OCI-LY7 (cell line): ENCODE data around the gene HMG20B. TPM values are rescaled to one million over a fixed set of nuclear protein-coding genes. Genes with fewer than 3 reads are reported as not detected.

Experiments
- BruUV-seq: library from RNA; stranded (reverse); fragments of 400-500 nt; replicated peaks from 2 replicates; lab custom pipeline; 2021; lab: Mats Ljungman, UMichigan
- CTCF ChIA-PET: fragments of 300-600 bp; sonication (Branson Sonifier 250); formaldehyde crosslinking; loops from one replicate; lab custom pipeline; 2022; ENCODE audit warnings: antibody characterized with exemption; ENCODE audit not compliant: unreplicated experiment; lab: Charles Lee
- POLR2A ChIA-PET: fragments of 300-600 bp; sonication (Branson Sonifier 250); formaldehyde crosslinking; loops from one replicate; lab custom pipeline; 2022; ENCODE audit warnings: antibody characterized with exemption; lab: Charles Lee
- DNase-seq: peaks from one replicate; pipeline ENCODE4 v3.0.0-alpha.2; 2015; ENCODE audit warnings: low spot score
- H2AFZ ChIP-seq: fragments of 200-600 bp; sonication (generic), shearing (Covaris generic); 2 replicates; pipeline ENCODE4 v1.6.1; 2014; ENCODE audit warnings: mild to moderate bottlenecking, antibody characterized with exemption, low read length, moderate library complexity
- H3K27ac ChIP-seq: fragments of 200-600 bp; sonication (generic); 2 replicates; pipeline ENCODE4 v1.5.1; 2014; ENCODE audit warnings: mixed run types, low read depth, mild to moderate bottlenecking, moderate library complexity, low read length, inconsistent platforms; ENCODE audit not compliant: poor library complexity, severe bottlenecking
- H3K36me3 ChIP-seq: fragments of 200-600 bp; sonication (generic); 2 replicates; pipeline ENCODE4 v1.6.1; 2014; ENCODE audit warnings: mild to moderate bottlenecking, antibody characterized with exemption, low read length, moderate library complexity, mixed read lengths; ENCODE audit not compliant: insufficient read depth
- H3K4me1 ChIP-seq: fragments of 200-600 bp; sonication (generic); 2 replicates; pipeline ENCODE4 v1.5.1; 2014; ENCODE audit warnings: mild to moderate bottlenecking, low read length; ENCODE audit not compliant: insufficient read depth, poor library complexity, severe bottlenecking
- H3K4me2 ChIP-seq: fragments of 200-600 bp; sonication (generic); 2 replicates; pipeline ENCODE4 v1.6.1; 2014; ENCODE audit warnings: mild to moderate bottlenecking, low read length
- H3K4me3 ChIP-seq: fragments of 200-600 bp; sonication (generic); 2 replicates; pipeline ENCODE4 v1.5.1; 2014; ENCODE audit warnings: mild to moderate bottlenecking, low read depth, low read length; ENCODE audit not compliant: poor library complexity, severe bottlenecking
- H3K79me2 ChIP-seq: fragments of 200-600 bp; sonication (generic); 2 replicates; pipeline ENCODE4 v1.6.1; 2016; ENCODE audit warnings: low read depth, mild to moderate bottlenecking, low read length, moderate library complexity, mixed read lengths; ENCODE audit not compliant: insufficient read depth
- H3K9me2 ChIP-seq: fragments of 200-600 bp; sonication (generic); 2 replicates; pipeline ENCODE4 v1.6.1; 2016; ENCODE audit warnings: mild to moderate bottlenecking, low read length, mixed read lengths; ENCODE audit not compliant: insufficient read depth
- H3K9me3 ChIP-seq: fragments of 200-600 bp; sonication (generic); 2 replicates; pipeline ENCODE4 v1.6.1; 2014; ENCODE audit warnings: mild to moderate bottlenecking, mixed run types, low read length, mixed read lengths
- H4K20me1 ChIP-seq: fragments of 200-600 bp; sonication (generic); 2 replicates; pipeline ENCODE4 v1.6.1; 2014; ENCODE audit warnings: mild to moderate bottlenecking, antibody characterized with exemption, low read length, moderate library complexity, mixed read lengths; ENCODE audit not compliant: insufficient read depth
- CTCF ChIP-seq: fragments of 200-600 bp; sonication (generic); conservative IDR thresholded peaks from 2 replicates; pipeline ENCODE4 v1.5.1; 2014; ENCODE audit warnings: mild to moderate bottlenecking, antibody characterized with exemption, low read length, moderate library complexity, mixed read lengths
- EZH2phosphoT487 ChIP-seq: fragments of 200-600 bp; sonication (generic); IDR thresholded peaks from 2 replicates; pipeline ENCODE4 v1.6.1; 2018; ENCODE audit warnings: low read depth, borderline replicate concordance, mild to moderate bottlenecking, mixed run types, antibody characterized with exemption, low read length, moderate library complexity, mixed read lengths
- intact Hi-C: fragments of 100-400 bp; cut with micrococcal nuclease; formaldehyde crosslinking; loops from one replicate; pipeline ENCODE4 v1.10.0; 2022; ENCODE audit not compliant: unreplicated experiment
- total RNA-seq, 2 experiments: library from RNA; depleted of rRNA in 1 of 2; stranded (reverse); fragments of >200 nt in 1 of 2; shearing (Covaris generic) in 1 of 2; gene quantifications; 2 replicates each; pipeline ENCODE4 v1.2.3, GENCODE V29; 2014 to 2022

Gene HMG20B
- total RNA-seq, 2 experiments from 2014 or later: 91.0 to 119 TPM

- Histone ChIP-seq H3K9me3 (no peaks in the 10 kb centered on the region), H3K4me1 (peaks cover 2% of the 10 kb centered on the region), H4K20me1 (no peaks in the 10 kb centered on the region), H3K36me3 (peaks cover 38% of the 10 kb centered on the region), H2AFZ (no peak overlapping the region), H3K27ac (no peak overlapping the region), H3K4me3 (no peak overlapping the region), H3K4me2 (no peak overlapping the region), H3K9me2 (no peaks in the 10 kb centered on the region), H3K79me2 (no peaks in the 10 kb centered on the region)
- ChIA-PET CTCF (no interaction called here), POLR2A (no interaction called here)
- intact Hi-C loops: no loop called here
- BruUV-seq: no TSS peak
- TF ChIP-seq CTCF: no peak
- TF ChIP-seq EZH2phosphoT487: no peak
- no peak for DNase-seq
These were observed 41.3 kb downstream of the HMG20B start for GRCh38 chr19:3613818-3614661.

- Histone ChIP-seq H4K20me1 (no peaks in the 10 kb centered on the region), H3K9me2 (no peaks in the 10 kb centered on the region), H2AFZ (no peak overlapping the region), H3K4me3 (no peak overlapping the region), H3K27ac (no peak overlapping the region), H3K4me1 (no peaks in the 10 kb centered on the region), H3K36me3 (peaks cover 42% of the 10 kb centered on the region), H3K4me2 (no peak overlapping the region), H3K79me2 (no peaks in the 10 kb centered on the region), H3K9me3 (no peaks in the 10 kb centered on the region)
- BruUV-seq: no TSS peak
- POLR2A ChIA-PET: no interaction called here
- intact Hi-C loops: loop anchor here (5.0 kb wide), 1 partner anchor 68 kb away; no protein-coding TSS in a partner anchor
- TF ChIP-seq EZH2phosphoT487 (no peak), CTCF (no peak)
- CTCF ChIA-PET: no interaction called here
- no peak for DNase-seq
These were observed 42.2 kb downstream of the HMG20B start for GRCh38 chr19:3614858-3615505.
